ENCODE data around the gene GNPDA1.
"Not testable (repeated sequence)": the region's sequence is repeated elsewhere in the genome, so short reads cannot be mapped to it uniquely, and the experiment has no call there.

Gene GNPDA1

DNA sequence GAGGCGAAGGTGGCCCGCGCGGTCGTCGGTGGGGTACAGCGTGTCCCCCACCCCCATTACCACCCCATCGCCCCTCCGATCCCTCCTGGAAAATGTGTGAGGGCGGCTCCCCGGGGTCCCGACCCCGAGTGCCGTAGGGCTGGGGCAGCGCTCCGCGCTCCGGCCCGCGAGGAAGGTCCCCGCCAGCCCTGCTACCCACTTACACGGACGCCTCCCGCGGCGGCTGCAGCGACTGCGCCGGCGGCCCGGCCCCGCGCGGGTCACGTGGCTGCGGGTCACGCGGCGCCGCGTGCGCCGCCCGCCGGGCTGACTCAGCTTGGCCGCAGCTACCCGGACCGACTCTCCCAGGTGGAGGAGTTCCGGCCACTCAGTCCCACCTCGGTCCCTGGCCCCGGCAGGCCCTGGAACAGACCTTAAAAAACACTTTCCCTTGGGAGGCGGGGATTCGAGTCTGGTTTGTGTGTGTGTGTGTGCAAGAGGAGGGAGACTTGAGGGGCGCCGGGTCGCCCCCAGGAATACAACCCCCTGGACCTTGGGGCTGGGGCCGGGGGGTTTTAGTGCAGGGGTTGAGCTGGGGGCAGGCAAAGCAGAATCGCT lies at the start of gene GNPDA1:
TSS of gene GNPDA1 (minus strand) at position 236 of the 597 bp plus-strand sequence. CDS start 992 bp downstream, outside the sequence.
- peak; percentile 98 for DNase-seq (ENCODE audit: low spot score)

DNA sequence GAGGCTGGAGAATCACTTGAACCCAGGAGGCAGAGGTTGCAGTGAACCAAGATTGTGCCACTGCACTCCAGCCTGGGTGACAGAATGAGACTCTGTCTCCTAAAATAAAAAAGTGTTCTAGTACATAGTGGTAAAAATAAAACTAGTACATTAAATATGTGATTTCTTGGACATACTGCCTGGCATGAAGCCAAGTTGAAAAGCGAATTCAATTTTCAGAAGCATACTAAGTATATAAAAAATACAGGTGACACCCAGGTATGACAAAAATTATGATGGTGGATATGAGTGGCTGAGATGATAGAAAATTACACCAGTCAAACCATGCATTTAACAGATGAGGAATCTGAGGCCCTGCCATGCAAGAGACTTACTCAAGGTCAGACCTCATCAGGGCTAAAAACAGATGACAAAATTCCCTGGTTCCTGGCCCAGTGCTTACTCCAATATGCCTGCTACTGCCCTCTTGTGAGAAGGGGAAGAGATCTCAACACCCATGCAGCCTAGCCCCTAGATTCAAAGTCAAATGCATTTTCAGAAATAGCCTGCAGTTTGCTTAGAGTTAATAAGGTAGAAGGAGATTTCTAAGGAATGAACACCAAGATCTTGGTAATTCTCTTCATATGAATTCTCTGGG lies 46.6 kb upstream of the GNPDA1 start:
- DNase-seq (ENCODE audit: low spot score), result peak; percentile 60

DNA sequence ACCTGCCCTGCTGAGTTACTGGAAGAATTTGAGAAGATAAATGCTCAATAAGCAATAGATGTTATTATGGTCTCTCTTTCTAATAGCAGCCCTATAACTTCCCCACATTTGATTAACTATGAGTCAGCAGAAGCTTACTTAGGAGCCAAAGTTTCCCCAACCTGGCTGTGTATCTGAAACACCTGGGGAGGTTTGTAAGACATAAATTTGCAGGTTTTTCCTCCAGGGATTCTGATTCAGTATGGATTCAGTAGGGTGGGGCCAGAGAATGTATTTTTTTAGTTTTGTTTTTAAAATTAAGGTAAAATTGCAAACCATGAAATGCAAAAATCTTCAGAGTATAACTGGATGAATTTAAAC lies 44.9 kb upstream of the GNPDA1 start:
- DNase-seq (ENCODE audit: low spot score), result no peak

DNA sequence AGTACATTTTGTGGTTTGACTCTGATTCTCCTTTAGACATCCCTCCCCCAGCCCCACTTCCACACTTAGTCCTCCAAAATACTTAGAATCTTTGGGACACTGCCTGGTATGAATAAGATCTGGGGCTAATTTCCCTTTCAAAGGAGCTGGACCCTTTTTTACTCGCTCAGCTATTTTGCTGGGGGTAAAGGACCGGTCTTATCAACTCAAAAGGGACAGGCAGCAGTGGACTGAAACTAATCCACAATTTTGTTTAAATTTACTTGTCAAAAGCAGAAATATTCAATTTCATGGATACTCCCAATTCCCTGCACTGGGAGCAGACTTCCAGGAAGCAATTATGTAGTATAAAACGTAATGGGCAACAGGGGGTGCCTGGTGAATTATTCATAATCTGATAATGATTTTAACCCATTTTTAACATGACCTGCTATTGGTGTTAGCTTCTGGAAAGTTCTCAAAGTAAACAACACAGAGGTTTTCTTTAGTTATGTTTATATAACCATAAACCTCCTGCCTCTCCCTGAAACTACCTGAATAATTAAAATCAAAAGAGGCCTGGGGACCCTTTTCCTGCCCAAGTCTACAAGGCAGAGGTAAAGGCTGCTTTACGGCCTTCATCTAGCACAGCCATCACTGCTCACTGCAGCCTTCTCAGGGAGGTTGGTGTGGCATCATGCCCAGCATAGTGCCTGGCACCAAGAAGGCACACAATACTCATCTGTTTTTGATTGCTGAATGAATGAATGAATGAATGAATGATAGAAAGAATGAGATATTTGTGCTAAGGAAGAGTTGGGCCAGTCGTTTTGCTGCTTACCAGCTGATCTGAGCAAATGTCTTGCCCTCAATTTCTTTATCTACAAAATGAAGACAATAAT lies 44.2 kb upstream of the GNPDA1 start:
- no peak for DNase-seq (ENCODE audit: low spot score)

DNA sequence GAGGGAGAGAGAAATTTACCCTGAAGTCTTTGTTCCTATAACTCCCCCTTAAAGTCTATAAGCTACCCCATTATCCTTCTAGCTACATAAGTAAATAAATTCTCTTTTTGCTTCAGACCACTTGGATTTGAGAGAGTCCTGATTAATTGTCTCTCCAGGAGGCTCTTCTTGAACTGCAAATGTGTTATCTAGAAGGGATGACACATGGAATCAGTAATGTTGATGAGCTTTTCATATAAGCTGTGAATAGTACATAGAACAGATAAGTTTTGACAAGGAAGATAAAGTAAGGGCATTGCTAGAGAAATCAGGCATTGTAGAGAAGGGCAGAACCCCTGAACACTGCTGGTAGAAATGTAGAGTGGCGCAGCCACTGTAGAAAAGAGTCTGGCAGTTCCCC lies 42.5 kb upstream of the GNPDA1 start:
- no peak for DNase-seq (ENCODE audit: low spot score)

DNA sequence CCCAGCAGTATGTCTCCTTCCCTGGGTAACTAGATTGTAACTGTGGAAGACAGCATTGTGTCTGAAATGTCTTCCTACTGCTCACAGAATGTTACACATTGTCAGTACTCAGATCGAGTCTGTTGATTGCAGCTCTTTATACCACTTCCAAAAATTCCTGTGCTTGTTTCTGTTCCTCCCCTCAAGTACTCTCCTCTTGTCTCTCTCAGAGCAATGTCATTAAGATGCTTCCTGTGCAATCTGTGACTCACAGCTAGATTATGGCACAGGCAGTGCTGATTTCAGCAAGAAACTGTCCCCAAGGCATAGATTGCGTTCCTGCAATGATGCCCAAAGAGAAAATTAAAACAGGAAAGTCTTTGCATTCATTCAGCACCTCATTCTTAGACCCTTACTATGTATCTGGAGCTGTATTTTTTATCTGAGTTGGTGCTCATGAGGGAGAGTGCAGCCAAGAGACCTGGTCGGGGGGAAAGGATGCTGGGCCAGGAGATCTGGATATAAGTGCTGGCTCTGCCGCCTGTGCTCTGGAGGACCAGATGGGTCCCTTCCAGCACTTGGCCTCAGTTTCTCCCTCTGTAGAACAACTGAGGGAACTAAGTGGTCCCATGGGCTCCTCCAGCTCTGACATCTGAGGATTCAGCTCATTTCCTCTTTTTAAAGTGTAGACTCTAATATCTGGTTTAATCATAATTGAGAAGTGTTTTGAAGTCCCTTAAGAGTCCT lies 40.8 kb upstream of the GNPDA1 start:
- peak; percentile 70 for DNase-seq (ENCODE audit: low spot score)

DNA sequence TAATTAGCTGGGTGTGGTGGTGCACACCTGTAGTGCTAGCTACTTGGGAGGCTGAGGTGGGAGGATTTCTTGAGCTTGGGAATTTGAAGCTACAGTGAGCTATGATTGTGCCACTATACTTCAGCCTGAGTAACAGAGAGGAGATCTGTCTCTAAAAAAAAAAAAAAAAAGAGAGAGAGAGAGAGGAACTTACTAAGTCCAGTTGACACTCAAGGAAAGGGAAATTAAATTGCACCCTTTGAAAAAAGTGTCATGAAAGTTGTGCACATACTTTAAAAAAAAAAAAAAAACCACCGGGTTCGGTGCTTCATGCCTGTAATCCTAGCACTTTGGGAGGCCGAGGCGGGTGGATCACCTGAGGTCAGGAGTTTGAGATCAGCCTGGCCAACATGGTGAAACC lies 39.2 kb upstream of the GNPDA1 start:
- not testable (repeated sequence) for DNase-seq (ENCODE audit: low spot score)

DNA sequence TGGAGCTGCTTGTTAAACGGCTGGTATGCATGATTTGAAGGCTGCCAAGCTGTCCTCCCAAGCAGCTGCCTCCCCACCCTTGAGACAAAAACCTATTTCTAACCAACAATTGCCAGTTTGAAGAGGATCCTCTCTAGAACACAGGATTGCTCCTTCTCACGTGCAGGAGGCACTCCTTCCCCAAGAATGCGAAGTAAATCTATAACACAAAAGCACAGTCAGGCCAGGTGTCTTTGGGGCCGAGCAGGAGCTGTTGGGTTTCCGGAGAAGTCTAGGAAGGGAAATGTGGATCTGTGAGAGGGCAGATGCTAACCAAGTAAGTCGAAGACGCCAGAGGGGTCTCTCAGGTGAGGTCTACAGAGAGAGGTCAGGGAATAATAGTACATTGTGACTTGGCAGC lies 35.4 kb upstream of the GNPDA1 start:
- DNase-seq (ENCODE audit: low spot score), result no peak

DNA sequence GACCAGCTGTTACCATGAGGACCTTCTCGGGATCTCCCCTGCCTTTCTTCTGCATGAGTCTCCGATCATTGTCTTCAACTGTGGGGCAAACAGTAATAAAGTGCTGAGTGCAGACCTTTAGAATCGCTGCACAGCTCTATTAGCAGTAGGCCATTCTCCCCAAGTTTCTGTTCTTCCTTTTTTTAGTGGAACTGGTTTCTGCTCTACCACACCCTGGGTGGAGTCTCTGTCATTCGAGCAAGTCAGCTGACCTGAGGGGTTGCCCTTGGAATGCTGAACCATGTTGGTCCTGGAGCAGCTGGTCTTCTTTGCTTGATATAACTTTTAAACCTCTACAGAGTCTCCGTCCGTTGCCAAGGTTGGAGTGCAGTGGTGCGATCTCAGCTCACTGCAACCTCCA lies 33.4 kb upstream of the GNPDA1 start:
- no peak for DNase-seq (ENCODE audit: low spot score)

DNA sequence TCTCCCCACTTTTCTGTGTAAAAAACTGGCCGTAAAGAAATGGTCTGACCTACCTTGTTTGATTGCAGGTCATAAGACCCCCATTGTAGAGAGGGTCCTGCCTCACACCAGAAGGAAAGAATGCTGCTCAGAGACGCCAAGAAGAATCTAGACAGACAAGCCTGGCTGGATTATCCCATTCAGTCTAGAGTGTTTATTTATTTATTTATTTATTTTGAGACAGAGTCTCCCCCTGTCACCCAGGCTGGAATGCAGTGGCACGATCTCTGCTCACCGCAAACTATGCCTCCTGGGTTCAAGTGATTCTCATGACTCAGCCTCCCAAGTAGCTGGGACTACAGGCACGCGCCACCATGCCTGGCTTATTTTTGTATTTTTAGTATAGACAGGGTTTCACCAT lies 28.1 kb upstream of the GNPDA1 start:
- DNase-seq (ENCODE audit: low spot score), result not testable (repeated sequence)

DNA sequence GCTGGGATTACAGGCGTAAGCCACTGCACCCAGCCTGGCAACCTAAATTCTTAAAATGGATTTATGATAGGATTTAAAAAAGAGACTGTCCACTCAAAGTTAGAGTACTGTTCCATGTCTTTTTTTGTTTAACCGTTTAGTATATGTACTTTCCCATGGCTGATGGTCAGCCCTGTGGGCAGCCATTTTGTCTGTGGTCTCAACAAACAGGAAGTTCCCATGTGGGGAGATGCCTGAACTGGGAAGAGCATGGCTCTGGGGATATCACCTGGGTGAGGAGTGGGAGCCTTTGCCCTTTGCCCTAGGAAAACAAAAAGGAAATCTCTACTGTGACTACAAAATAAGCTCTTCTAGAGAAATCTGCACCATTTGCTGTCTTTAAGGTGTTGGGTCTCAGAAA lies 27.5 kb upstream of the GNPDA1 start:
- no peak for DNase-seq (ENCODE audit: low spot score)

DNA sequence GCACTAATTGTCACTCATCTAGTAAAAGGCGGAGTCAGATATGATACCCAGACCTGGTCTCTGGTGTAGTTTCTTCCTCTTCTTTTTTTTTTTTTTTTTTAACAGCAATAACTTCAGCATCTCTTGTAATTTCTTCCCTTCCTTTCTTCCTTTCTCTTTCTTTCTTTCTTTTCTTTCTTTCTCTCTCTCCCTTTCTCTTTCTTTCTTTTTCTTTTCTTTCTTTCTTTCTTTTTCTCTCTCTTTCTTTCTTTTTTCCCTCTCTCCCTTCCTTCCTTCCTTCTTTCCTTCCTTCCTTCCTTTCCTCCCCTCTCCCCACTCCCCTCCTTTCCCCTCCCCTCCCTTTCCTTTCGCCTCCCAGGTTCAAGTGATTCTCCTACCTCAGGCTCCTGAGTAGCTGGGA lies 25.9 kb upstream of the GNPDA1 start:
- no peak for DNase-seq (ENCODE audit: low spot score)

DNA sequence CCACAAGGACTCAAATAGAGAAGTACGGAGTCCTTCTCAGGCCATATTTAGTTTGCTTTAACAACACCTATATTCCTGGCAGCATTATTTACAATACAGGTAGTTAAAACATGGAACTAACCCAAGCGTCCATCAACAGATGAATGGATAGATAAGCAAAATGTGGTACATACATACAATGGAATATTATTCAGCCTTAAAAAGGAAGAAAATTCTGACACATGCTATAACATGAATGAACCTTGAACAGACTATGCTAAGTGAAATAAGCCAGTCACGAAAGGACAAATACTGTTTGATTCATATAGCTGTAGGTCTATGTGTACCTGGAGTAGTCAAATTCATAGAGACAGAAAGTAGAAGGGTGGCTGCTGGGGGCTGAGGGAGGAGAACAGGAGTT lies 24.8 kb upstream of the GNPDA1 start:
- DNase-seq (ENCODE audit: low spot score), result not testable (repeated sequence)

DNA sequence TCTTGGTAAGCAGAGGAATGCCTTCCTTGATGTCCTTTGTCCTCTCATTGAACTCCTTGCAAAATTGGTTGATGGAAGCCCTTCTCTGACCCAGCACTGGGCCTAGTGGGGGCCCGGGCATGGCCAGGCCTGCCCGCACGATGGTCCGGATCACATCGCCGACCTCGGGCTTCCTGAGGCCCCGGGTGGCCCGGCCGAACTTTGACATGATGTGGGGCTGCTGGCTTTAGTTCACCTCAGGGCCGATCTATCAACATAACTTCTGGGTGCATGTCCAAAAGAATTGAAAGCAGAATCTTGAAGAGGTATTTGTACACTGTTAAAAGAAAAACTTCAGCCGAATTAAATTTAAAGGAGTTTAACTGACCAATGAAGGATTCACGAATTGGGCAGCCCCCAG lies 24.1 kb upstream of the GNPDA1 start:
- DNase-seq (ENCODE audit: low spot score), result no peak

DNA sequence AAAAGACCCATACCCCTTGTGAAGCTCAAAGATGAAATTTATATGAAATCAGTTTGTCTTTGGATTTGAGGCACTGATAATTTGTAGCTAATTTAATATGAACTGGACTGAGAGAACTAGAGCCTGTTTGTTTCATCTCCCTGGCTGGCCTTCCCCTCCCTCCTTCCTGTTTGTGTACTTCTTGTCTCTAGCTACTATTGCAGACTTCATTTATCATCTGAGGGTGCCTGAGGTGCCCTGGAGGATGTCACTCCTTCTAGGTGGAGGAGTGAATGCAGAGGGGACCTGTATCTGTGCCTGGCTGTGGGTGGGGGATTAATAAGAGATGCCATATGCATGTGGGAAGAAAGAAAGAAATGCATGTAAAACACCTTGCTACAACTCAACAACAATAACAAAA lies 22.2 kb upstream of the GNPDA1 start:
- DNase-seq (ENCODE audit: low spot score), result no peak

DNA sequence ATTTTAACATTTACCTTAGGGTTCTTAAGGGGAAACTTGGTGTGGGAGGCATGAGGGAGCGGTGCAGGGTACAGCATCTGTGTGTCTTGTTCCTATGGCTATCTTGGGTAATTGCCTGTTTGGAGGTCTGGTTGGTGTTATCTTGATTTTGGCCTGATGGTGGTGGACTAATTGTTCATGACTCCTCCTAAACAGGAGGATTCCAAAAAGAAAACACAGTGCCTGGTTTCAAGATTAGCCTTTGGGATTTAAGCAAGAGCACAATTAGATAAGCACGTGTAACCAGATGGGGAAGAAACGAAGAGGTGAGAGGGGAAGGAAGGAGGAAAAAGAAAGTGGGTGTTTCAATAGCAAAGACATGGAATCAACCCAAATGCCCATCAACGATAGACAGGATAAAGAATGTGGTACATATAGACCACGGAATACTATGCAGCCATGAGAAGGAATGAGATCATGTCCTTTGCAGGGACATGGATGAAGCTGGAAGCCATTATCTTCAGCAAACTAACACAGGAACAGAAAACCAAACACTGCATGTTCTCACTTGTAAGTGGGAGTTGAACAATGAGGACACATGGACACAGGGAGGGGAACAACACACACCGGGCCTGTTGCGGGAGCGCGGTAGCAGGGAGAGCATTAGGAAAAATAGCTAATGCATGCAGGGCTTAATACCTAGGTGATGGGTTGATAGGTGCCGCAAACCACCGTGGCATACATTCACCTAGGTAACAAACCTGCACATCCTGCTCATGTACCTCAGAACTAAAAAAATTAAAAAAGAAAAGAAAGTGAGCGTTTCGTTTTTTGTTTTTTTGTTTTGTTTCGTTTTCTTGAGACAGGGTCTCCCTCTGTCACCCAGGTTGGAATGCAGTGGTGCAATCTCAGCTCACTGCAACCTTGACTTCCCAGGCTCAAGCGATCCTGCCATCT lies 21.1 kb upstream of the GNPDA1 start:
- not testable (repeated sequence) for DNase-seq (ENCODE audit: low spot score)

DNA sequence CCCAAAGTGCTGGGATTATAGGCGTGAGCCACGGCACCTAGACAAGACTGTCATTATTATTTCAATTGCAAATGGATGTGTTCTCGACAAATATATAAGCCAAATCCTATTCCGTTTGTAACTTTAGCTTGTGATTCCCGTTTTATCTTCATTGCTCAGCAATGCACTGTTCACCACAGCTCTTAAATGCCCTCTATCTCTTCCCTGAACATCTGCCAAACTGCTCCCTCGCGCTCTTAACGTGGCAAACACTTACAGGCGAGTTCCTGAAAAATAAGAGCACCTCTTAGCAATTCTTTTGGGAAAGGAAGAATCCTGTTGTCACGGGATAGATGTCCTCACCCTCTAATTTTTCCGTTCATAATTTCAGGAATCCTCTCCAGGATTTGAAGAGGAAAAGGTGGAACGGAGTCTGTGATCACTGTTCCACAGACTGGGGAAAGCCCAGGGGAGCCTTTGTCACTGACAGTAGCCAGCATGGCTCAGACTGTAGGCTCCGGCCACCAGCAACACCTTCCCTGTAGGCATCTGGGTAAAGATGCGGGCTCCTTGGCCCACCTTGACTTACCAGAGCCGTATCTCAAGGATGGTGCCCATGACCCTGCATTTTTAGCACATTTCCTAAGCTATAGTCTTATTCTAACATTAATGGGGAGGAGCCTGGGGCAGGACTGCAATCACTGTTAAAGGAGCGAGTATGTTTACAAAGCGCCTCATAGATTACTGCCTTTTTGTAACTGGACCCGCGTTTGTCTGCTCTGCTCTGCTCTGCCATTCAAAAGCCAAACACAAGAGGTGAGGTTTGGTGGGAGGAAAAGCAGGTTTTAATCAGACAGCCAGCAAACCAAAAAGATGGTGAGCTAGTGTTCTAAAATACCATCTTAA lies 20.2 kb upstream of the GNPDA1 start:
- DNase-seq (ENCODE audit: low spot score), result no peak

DNA sequence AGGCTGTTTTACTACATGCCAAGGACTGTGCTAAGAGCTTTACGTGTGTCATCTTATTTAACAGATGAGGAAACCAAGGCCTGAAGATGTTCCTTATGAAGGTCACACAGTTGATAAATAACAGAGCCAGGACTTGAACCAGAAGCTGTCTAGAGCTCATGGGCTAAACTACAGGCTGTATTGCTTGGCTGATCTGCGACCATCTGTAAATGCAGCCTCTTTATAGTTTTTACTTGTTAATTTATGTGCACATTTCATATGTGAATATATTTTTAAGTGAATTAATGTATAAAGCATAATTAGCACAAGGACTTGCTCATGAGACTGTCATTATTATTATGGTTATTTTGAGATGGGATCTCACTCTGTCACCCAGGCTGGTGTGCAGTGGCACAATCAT lies 19.3 kb upstream of the GNPDA1 start:
- DNase-seq (ENCODE audit: low spot score), result no peak

DNA sequence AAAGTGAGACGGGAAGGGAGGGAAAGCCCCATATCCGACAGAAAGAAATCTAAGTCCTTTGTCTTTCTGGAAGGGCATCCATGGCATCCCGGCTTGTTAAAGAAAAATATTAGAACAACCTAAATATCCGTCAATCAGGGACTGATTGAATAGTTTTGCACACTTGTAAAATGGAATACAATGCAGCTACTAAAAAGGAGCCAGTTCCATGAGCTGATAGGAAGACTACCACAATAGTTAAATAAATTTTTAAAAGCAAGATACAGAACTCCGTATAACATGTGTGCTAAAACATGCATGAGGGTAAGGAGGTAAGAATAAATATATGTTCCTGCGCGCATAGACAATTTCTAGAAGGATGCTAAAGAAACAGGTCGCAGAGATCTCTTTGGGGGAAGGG lies 12.8 kb upstream of the GNPDA1 start:
- no peak for DNase-seq (ENCODE audit: low spot score)

DNA sequence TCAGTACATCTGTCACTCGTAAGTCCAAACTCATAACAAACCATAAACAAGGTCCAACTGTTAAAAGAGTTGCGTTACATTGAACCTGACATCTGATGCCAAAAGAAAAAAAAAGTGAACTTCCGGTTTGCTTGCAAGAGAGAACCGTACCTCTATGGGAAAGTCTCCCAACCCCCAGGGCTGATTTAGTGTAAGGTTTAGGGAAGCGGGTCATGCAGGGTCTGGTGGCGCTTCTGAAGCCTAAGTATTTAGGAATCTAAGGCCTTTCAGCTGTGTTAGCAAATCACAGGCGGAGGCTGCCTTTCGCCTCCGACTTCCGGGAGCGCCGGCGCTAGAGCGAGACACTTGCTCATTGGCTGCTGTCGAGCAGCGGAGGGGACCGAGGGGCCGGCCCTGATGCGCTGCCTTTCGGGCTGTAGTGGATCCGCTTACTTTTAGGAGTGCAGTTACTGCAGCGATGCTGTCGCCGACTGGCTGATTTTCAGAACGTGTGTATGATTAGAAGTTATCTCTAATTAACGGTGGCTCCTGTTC lies 12.0 kb upstream of the GNPDA1 start:
- peak; percentile 97 for DNase-seq (ENCODE audit: low spot score)
